SU-DHL-6 (cell line): ENCODE measurements around the gene SLC8A1.

Experiments
- EZH2phosphoT487 ChIP-seq: fragments of 200-600 bp; sonication (generic), shearing (Covaris generic); conservative IDR thresholded peaks from 2 replicates; pipeline ENCODE4 v1.6.1; 2018; ENCODE audit warnings: mild to moderate bottlenecking, antibody characterized with exemption, low read length, moderate library complexity, mixed read lengths
- TF ChIP-seq, protein P1 (sequence below): fragments of 200-600 bp; sonication (generic); IDR thresholded peaks from one replicate; pipeline ENCODE4 v1.5.1; 2017; ENCODE audit warnings: antibody characterized with exemption, mild to moderate bottlenecking, low read length, moderate library complexity; ENCODE audit not compliant: insufficient read depth, poor library complexity, severe bottlenecking

- TF ChIP-seq, protein P1, sequence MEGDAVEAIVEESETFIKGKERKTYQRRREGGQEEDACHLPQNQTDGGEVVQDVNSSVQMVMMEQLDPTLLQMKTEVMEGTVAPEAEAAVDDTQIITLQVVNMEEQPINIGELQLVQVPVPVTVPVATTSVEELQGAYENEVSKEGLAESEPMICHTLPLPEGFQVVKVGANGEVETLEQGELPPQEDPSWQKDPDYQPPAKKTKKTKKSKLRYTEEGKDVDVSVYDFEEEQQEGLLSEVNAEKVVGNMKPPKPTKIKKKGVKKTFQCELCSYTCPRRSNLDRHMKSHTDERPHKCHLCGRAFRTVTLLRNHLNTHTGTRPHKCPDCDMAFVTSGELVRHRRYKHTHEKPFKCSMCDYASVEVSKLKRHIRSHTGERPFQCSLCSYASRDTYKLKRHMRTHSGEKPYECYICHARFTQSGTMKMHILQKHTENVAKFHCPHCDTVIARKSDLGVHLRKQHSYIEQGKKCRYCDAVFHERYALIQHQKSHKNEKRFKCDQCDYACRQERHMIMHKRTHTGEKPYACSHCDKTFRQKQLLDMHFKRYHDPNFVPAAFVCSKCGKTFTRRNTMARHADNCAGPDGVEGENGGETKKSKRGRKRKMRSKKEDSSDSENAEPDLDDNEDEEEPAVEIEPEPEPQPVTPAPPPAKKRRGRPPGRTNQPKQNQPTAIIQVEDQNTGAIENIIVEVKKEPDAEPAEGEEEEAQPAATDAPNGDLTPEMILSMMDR = no peak
- no peak for TF ChIP-seq EZH2phosphoT487
These were observed 91.2 kb downstream of the SLC8A1 start for GRCh38 chr2:40360652-40361051.
